IMR-90 (cell line): Measurements from ENCODE around the gene UBA52. TPM values are rescaled to one million over a fixed set of nuclear protein-coding genes. Genes with fewer than 3 reads are reported as not detected.

Source experiments
- ATAC-seq: fragments of 200-7000 bp; cut with Tn5 transposase; 2 replicates; pipeline ENCODE4 v1.9.1; 2020; ENCODE audit warnings: low read depth, mild to moderate bottlenecking, moderate library complexity
- BruUV-seq: library from RNA; stranded (reverse); fragments of 400-500 nt; replicated peaks from 2 replicates; lab custom pipeline; 2021; lab: Mats Ljungman, UMichigan
- CTCF ChIA-PET: fragments of 300-600 bp; formaldehyde crosslinking; extraction: SDS; loops from one replicate; lab custom pipeline; 2021; ENCODE audit warnings: antibody characterized with exemption; lab: Yijun Ruan, JAX
- POLR2A ChIA-PET: fragments of 300-600 bp; sonication (Branson Sonifier 250); formaldehyde crosslinking; loops from one replicate; lab custom pipeline; 2022; ENCODE audit warnings: antibody characterized with exemption; ENCODE audit not compliant: unreplicated experiment; lab: Charles Lee
- DNase-seq: peaks from one replicate; pipeline ENCODE4 v3.0.0; 2013
- H2AFZ ChIP-seq: replicated peaks from 2 replicates; pipeline ENCODE3; 2013; ENCODE audit warnings: low read length, mild to moderate bottlenecking; ENCODE audit not compliant: poor library complexity
- H2AK5ac ChIP-seq: 2 replicates; pipeline ENCODE4 v1.6.1; 2013; ENCODE audit warnings: low read depth, low read length, inconsistent platforms
- H2AK9ac ChIP-seq: replicated peaks from 2 replicates; pipeline ENCODE3; 2013; ENCODE audit warnings: mild to moderate bottlenecking, low read depth, low read length, moderate library complexity; ENCODE audit not compliant: poor library complexity
- H2BK120ac ChIP-seq: 2 replicates; pipeline ENCODE4 v1.6.1; 2013; ENCODE audit warnings: low read depth, low read length, inconsistent platforms
- H2BK15ac ChIP-seq: 3 replicates; pipeline ENCODE4 v1.6.1; 2013; ENCODE audit warnings: low read depth, low read length, inconsistent platforms
- H2BK20ac ChIP-seq: 2 replicates; pipeline ENCODE4 v1.6.1; 2013; ENCODE audit warnings: low read depth, mild to moderate bottlenecking, inconsistent platforms, low read length, moderate library complexity
- H2BK5ac ChIP-seq: 2 replicates; pipeline ENCODE4 v1.6.1; 2013; ENCODE audit warnings: mild to moderate bottlenecking, low read depth, low read length, inconsistent platforms; ENCODE audit not compliant: poor library complexity, severe bottlenecking
- H3K14ac ChIP-seq: replicated peaks from 2 replicates; pipeline ENCODE4 v1.6.1; 2013; ENCODE audit warnings: low read depth, low read length, inconsistent platforms
- H3K18ac ChIP-seq: 2 replicates; pipeline ENCODE4 v1.6.1; 2013; ENCODE audit warnings: low read depth, low read length, control low read depth
- H3K23ac ChIP-seq: 2 replicates; pipeline ENCODE4 v1.6.1; 2013; ENCODE audit warnings: low read depth, low read length, inconsistent platforms
- H3K27ac ChIP-seq: 2 replicates; pipeline ENCODE4 v1.5.1; 2013; ENCODE audit warnings: mild to moderate bottlenecking, control low read depth, low read length; ENCODE audit not compliant: insufficient read depth
- H3K27me3 ChIP-seq: 2 replicates; pipeline ENCODE4 v1.6.1; 2013; ENCODE audit warnings: low read length; ENCODE audit not compliant: control insufficient read depth, insufficient read depth
- H3K36me3 ChIP-seq: 2 replicates; pipeline ENCODE4 v1.6.1; 2013; ENCODE audit warnings: low read length, mixed read lengths; ENCODE audit not compliant: control insufficient read depth, insufficient read depth
- H3K4ac ChIP-seq: 2 replicates; pipeline ENCODE4 v1.6.1; 2013; ENCODE audit warnings: low read depth, low read length, inconsistent platforms
- H3K4me1 ChIP-seq: 2 replicates; pipeline ENCODE4 v1.6.1; 2013; ENCODE audit warnings: low read length, mixed read lengths; ENCODE audit not compliant: control insufficient read depth, insufficient read depth
- H3K4me2 ChIP-seq: 2 replicates; pipeline ENCODE4 v1.6.1; 2013; ENCODE audit warnings: low read depth, mild to moderate bottlenecking, control low read depth, low read length, moderate library complexity
- H3K4me3 ChIP-seq: 2 replicates; pipeline ENCODE4 v1.5.1; 2013; ENCODE audit warnings: low read depth, mild to moderate bottlenecking, control low read depth, low read length, moderate library complexity; ENCODE audit not compliant: insufficient read depth
- H3K56ac ChIP-seq: 2 replicates; pipeline ENCODE4 v1.6.1; 2013; ENCODE audit warnings: low read length, inconsistent platforms; ENCODE audit not compliant: insufficient read depth; ENCODE audit errors: extremely low read depth
- H3K79me1 ChIP-seq, 2 experiments: 2 replicates each; pipeline ENCODE4 v1.6.1; 2013; ENCODE audit warnings: low read length in 2 of 2, inconsistent platforms in 1 of 2, low read depth in 1 of 2
- H3K9ac ChIP-seq: 2 replicates; pipeline ENCODE4 v1.6.1; 2013; ENCODE audit warnings: low read depth, low read length, control low read depth
- H3K9me1 ChIP-seq: 2 replicates; pipeline ENCODE4 v1.6.1; 2013; ENCODE audit warnings: low read length, inconsistent platforms; ENCODE audit not compliant: insufficient read depth
- H3K9me3 ChIP-seq: 2 replicates; pipeline ENCODE4 v1.6.1; 2013; ENCODE audit warnings: low read length; ENCODE audit not compliant: control insufficient read depth, insufficient read depth
- H4K20me1 ChIP-seq: 2 replicates; pipeline ENCODE4 v1.6.1; 2013; ENCODE audit warnings: low read length, inconsistent platforms; ENCODE audit not compliant: insufficient read depth
- H4K5ac ChIP-seq: 2 replicates; pipeline ENCODE4 v1.6.1; 2013; ENCODE audit warnings: mild to moderate bottlenecking, low read depth, low read length, control low read depth
- H4K8ac ChIP-seq, 2 experiments: 2 replicates each; pipeline ENCODE4 v1.6.1; 2013; ENCODE audit warnings: low read depth in 2 of 2, low read length in 2 of 2, control low read depth in 1 of 2, inconsistent platforms in 1 of 2
- H4K91ac ChIP-seq: 2 replicates; pipeline ENCODE4 v1.6.1; 2013; ENCODE audit warnings: low read depth, low read length, inconsistent platforms; ENCODE audit not compliant: insufficient read depth
- BHLHE40 ChIP-seq: fragments of 150-350 bp; IDR thresholded peaks from 2 replicates; pipeline ENCODE4 v1.6.1; 2016; ENCODE audit warnings: mild to moderate bottlenecking, low read depth, low read length
- CEBPB ChIP-seq: IDR thresholded peaks from 2 replicates; pipeline ENCODE4 v1.6.1; 2012; ENCODE audit warnings: low read depth, low read length, improper control_type of control experiment
- CHD1 ChIP-seq: IDR thresholded peaks from 2 replicates; pipeline ENCODE4 v1.6.1; 2012; ENCODE audit warnings: low read depth, low read length, improper control_type of control experiment
- MAFK ChIP-seq: IDR thresholded peaks from 2 replicates; pipeline ENCODE4 v1.6.1; 2012; ENCODE audit warnings: low read depth, low read length, improper control_type of control experiment
- MAZ ChIP-seq: IDR thresholded peaks from 2 replicates; pipeline ENCODE4 v1.6.1; 2012; ENCODE audit warnings: low read depth, mild to moderate bottlenecking, low read length, improper control_type of control experiment, moderate library complexity, borderline replicate concordance
- MXI1 ChIP-seq: IDR thresholded peaks from 2 replicates; pipeline ENCODE4 v1.6.1; 2012; ENCODE audit warnings: low read depth, mild to moderate bottlenecking, low read length, moderate library complexity, borderline replicate concordance
- NFE2L2 ChIP-seq: fragments of 150-350 bp; IDR thresholded peaks from 2 replicates; pipeline ENCODE4 v1.6.1; 2016; ENCODE audit warnings: low read depth, mild to moderate bottlenecking, low read length
- POLR2A ChIP-seq: IDR thresholded peaks from 2 replicates; pipeline ENCODE4 v1.6.1; 2012; ENCODE audit warnings: mild to moderate bottlenecking, low read depth, low read length
- RAD21 ChIP-seq: IDR thresholded peaks from 2 replicates; pipeline ENCODE4 v1.6.1; 2012; ENCODE audit warnings: low read length, improper control_type of control experiment
- RCOR1 ChIP-seq: IDR thresholded peaks from 2 replicates; pipeline ENCODE4 v1.6.1; 2012; ENCODE audit warnings: mild to moderate bottlenecking, low read length, improper control_type of control experiment; ENCODE audit not compliant: insufficient replicate concordance
- RFX5 ChIP-seq: IDR thresholded peaks from 2 replicates; pipeline ENCODE4 v1.8.0; 2012; ENCODE audit warnings: low read depth, mild to moderate bottlenecking, low read length, moderate library complexity
- SMC3 ChIP-seq: fragments of 150-350 bp; IDR thresholded peaks from 2 replicates; pipeline ENCODE4 v1.6.1; 2016; ENCODE audit warnings: low read depth, mild to moderate bottlenecking, antibody characterized with exemption, low read length, moderate library complexity
- WGBS, 2 experiments: methylation state at CpG; one replicate each; pipeline versions ENCODE4 v1.1.5 to v1.1.7; 2013; ENCODE audit warnings: missing lambda C conversion rate in 2 of 2; ENCODE audit not compliant: insufficient read length in 1 of 2; ENCODE audit errors: extremely low coverage in 2 of 2; 5-methylcytosine and 5-hydroxymethylcytosine counted together
- dilution Hi-C: fragments of 300-500 bp; cut with HindIII; formaldehyde crosslinking; loops from one replicate; pipeline ENCODE4 v1.14.3; 2018; ENCODE audit warnings: low sequenced_read_pairs; ENCODE audit not compliant: unreplicated experiment
- in situ Hi-C: fragments of 300-500 bp; cut with MboI; formaldehyde crosslinking; loops from 3 replicates; pipeline ENCODE4 v1.14.3; 2019; ENCODE audit warnings: low sequenced_read_pairs, inconsistent platforms, mixed read lengths
- intact Hi-C: fragments of 100-400 bp; cut with micrococcal nuclease; formaldehyde crosslinking; loops from 2 replicates; pipeline ENCODE4 v1.10.0; 2022
- polyA plus RNA-seq, 3 experiments: library from polyadenylated mRNA; depleted of rRNA; stranded (reverse); fragments of >200 nt; gene quantifications; 2 replicates each; pipeline ENCODE4 v1.2.3, GENCODE V29; 2012; ENCODE audit warnings: low replicate concordance in 1 of 3
- total RNA-seq: library from RNA; depleted of rRNA; stranded (reverse); fragments of >200 nt; gene quantifications from 2 replicates; pipeline ENCODE4 v1.2.3, GENCODE V29; 2012
- TF ChIP-seq, protein P1 (sequence below): fragments of 150-350 bp; IDR thresholded peaks from 2 replicates; pipeline ENCODE4 v1.6.1; 2017; ENCODE audit warnings: mild to moderate bottlenecking, antibody characterized with exemption, low read length, low read depth
- TF ChIP-seq, protein P2 (sequence below): fragments of 150-350 bp; IDR thresholded peaks from 2 replicates; pipeline ENCODE4 v1.6.1; 2016; ENCODE audit warnings: low read depth, mild to moderate bottlenecking, low read length, moderate library complexity, borderline replicate concordance

Gene UBA52
- total and polyA plus RNA-seq, 2 of the 4 experiments (the other 2 are of a cell fraction), result 1,030 to 3,008 TPM

GRCh38 chr19:18557411-18558201 lies 14.1 kb upstream of the UBA52 start, which contains the start of gene KXD1 (continued):
- peak; percentile 29 for TF ChIP-seq CEBPB
- peak; percentile 21; the same call in 1 of the 2 replicates for TF ChIP-seq RFX5
- TF ChIP-seq SMC3, result no peak

DNA sequence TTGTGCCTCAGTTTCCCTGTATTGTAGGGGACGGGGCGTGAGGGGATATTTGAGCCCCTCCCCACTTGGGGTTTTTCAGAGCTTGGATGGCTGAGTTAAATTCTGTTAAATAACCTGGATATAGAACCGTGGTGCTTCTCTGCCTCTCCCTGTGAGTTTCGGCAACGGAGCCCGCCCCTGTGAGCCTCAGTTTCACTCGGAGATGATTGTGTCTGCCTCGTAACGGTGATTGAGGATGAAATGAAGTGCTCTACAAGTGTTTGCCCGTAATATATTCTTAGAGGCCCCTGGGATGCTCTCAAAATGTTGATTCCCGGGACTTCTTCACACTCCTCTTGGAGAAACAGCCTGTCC lies 13.5 kb upstream of the UBA52 start:
- 0% methylated on average over 1 of the region's 11 CpGs; no CpG with 5 or more reads in 1 of the 2 experiments for WGBS, 2 experiments
- peak overlapping the region; percentile 81 for H3K9ac ChIP-seq
- H4K91ac ChIP-seq, result peak overlapping the region; percentile 88
- H3K56ac ChIP-seq, result peak overlapping the region; percentile 83
- H2BK120ac ChIP-seq, result peak overlapping the region; percentile 16; the same call in 1 of the 2 replicates
- H2BK20ac ChIP-seq, result no peak overlapping the region
- peak overlapping the region; percentile 85 to 97 for H4K8ac ChIP-seq
- peak overlapping the region; percentile 76 for H3K4me3 ChIP-seq
- peak overlapping the region; percentile 56 for H4K5ac ChIP-seq
- H3K4me1 ChIP-seq, result 0 out of 2 replicates have a peak, but pooled peaks cover 2% of the 10 kb centered on the region
- peak overlapping the region; percentile 100 for H2AK9ac ChIP-seq
- H3K18ac ChIP-seq, result peak overlapping the region; percentile 7; the same call in 1 of the 2 replicates
- H2BK15ac ChIP-seq, result no peak overlapping the region
- H2AK5ac ChIP-seq, result peak overlapping the region; percentile 90
- H3K79me1 ChIP-seq, result peaks cover 18 to 39% of the 10 kb centered on the region in 2 experiments
- intact Hi-C loops (loop anchor here (5.0 kb wide), 1 partner anchor 106 kb away; no protein-coding TSS in a partner anchor), dilution Hi-C loops (no loop called here), in situ Hi-C loops (no loop called here)
- peak overlapping the region; percentile 90 for H3K14ac ChIP-seq
- H3K9me3 ChIP-seq, result no peaks in the 10 kb centered on the region
- H3K9me1 ChIP-seq, result 0 out of 2 replicates have a peak, but pooled peaks cover 2% of the 10 kb centered on the region
- peak overlapping the region; percentile 90 for H3K23ac ChIP-seq
- peak overlapping the region; percentile 65 for H3K27ac ChIP-seq
- peak overlapping the region; percentile 36 for H2BK5ac ChIP-seq
- H3K36me3 ChIP-seq, result peaks cover 12% of the 10 kb centered on the region
- ChIA-PET POLR2A (interaction anchor here (0.6 to 1.0 kb wide), 4 partner anchors 18 to 981 kb away, joined by 3 to 16 read pairs (median 4); no protein-coding TSS in a partner anchor), CTCF (interaction anchor here (1.1 kb wide), 2 partner anchors 30 to 38 kb away, joined by 3 to 4 read pairs; partner anchors contain the start of gene REX1BD)
- H4K20me1 ChIP-seq, result no peaks in the 10 kb centered on the region
- H3K4ac ChIP-seq, result peak overlapping the region; percentile 91
- DNase-seq, result no peak
- ATAC-seq, result peak; percentile 3; the same call in 1 of the 2 replicates
- peak overlapping the region; percentile 96 for H2AFZ ChIP-seq
- H3K4me2 ChIP-seq, result peak overlapping the region; percentile 80
- no TSS peak for BruUV-seq
- H3K27me3 ChIP-seq, result no peaks in the 10 kb centered on the region
- no peak for TF ChIP-seq RFX5
- no peak for TF ChIP-seq MAZ
- TF ChIP-seq, protein P1, sequence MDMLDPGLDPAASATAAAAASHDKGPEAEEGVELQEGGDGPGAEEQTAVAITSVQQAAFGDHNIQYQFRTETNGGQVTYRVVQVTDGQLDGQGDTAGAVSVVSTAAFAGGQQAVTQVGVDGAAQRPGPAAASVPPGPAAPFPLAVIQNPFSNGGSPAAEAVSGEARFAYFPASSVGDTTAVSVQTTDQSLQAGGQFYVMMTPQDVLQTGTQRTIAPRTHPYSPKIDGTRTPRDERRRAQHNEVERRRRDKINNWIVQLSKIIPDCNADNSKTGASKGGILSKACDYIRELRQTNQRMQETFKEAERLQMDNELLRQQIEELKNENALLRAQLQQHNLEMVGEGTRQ, result no peak
- TF ChIP-seq NFE2L2, result no peak
- TF ChIP-seq, protein P2, sequence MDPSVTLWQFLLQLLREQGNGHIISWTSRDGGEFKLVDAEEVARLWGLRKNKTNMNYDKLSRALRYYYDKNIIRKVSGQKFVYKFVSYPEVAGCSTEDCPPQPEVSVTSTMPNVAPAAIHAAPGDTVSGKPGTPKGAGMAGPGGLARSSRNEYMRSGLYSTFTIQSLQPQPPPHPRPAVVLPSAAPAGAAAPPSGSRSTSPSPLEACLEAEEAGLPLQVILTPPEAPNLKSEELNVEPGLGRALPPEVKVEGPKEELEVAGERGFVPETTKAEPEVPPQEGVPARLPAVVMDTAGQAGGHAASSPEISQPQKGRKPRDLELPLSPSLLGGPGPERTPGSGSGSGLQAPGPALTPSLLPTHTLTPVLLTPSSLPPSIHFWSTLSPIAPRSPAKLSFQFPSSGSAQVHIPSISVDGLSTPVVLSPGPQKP, result no peak
- no peak for TF ChIP-seq RCOR1
- no peak for TF ChIP-seq MAFK
- TF ChIP-seq MXI1, result no peak
- TF ChIP-seq CEBPB, result no peak
- no peak for TF ChIP-seq CHD1
- no peak for TF ChIP-seq BHLHE40
- no peak for TF ChIP-seq RAD21
- TF ChIP-seq POLR2A, result no peak
